Peyer's patch (tissue), 4 donors: Measurements from ENCODE around the gene MRPL58. TPM values are rescaled to one million over a fixed set of nuclear protein-coding genes. Genes with fewer than 3 reads are reported as not detected.
A peak's percentile ranks its signal among the peaks of the same experiment; 100 is the strongest.

Source experiments
- DNase-seq, 3 donors: peaks; one replicate each; pipeline ENCODE4 v3.0.0-alpha.2; 2017 to 2019
- H3K27ac ChIP-seq, 4 donors: fragments of 200-600 bp; sonication (generic); one replicate each; pipeline ENCODE4 v1.5.1; 2016 to 2019
- H3K27me3 ChIP-seq, 2 donors: fragments of 200-600 bp; sonication (generic); one replicate each; pipeline ENCODE4 v1.5.1; 2019
- H3K36me3 ChIP-seq, 3 donors: fragments of 200-600 bp; sonication (generic); one replicate each; pipeline ENCODE4 v1.5.1; 2016 to 2019
- H3K4me1 ChIP-seq, 4 donors: fragments of 200-600 bp; sonication (generic); one replicate each; pipeline ENCODE4 v1.5.1; 2016 to 2019
- H3K4me3 ChIP-seq, 4 donors: fragments of 200-600 bp; sonication (generic); 1 replicate in 3 of 4; 2 replicates in 1 of 4; pipeline ENCODE4 v1.5.1; 2016 to 2019; ENCODE audit warnings: mild to moderate bottlenecking in 1 of 4
- H3K9me3 ChIP-seq, 4 donors: fragments of 200-600 bp; sonication (generic); one replicate each; pipeline ENCODE4 v1.5.1; 2016 to 2019; ENCODE audit warnings: mild to moderate bottlenecking in 1 of 4
- CTCF ChIP-seq, 6 experiments: fragments of 450-650 bp in 4 of 6; fragments of 200-600 bp in 2 of 6; sonication (generic) in 1 of 6; IDR thresholded peaks; one replicate each; pipeline ENCODE4 v1.5.1; 2017 to 2019; ENCODE audit warnings: antibody characterized with exemption in 6 of 6, mild to moderate bottlenecking in 3 of 6, moderate library complexity in 1 of 6
- POLR2A ChIP-seq, 2 donors: fragments of 450-650 bp; IDR thresholded peaks; one replicate each; pipeline ENCODE4 v1.5.1; 2017; ENCODE audit warnings: antibody characterized with exemption in 2 of 2, mild to moderate bottlenecking in 2 of 2, moderate library complexity in 2 of 2
- total RNA-seq, 4 donors: library from RNA; depleted of rRNA; stranded (reverse); fragments of >200 nt; gene quantifications; one replicate each; pipeline ENCODE4 v1.1.0, GENCODE V29; 2016

MRPL58 gene
- total RNA-seq, 4 donors from 2014 or later, result 17.3 to 42.7 (median 32.2) TPM

DNA sequence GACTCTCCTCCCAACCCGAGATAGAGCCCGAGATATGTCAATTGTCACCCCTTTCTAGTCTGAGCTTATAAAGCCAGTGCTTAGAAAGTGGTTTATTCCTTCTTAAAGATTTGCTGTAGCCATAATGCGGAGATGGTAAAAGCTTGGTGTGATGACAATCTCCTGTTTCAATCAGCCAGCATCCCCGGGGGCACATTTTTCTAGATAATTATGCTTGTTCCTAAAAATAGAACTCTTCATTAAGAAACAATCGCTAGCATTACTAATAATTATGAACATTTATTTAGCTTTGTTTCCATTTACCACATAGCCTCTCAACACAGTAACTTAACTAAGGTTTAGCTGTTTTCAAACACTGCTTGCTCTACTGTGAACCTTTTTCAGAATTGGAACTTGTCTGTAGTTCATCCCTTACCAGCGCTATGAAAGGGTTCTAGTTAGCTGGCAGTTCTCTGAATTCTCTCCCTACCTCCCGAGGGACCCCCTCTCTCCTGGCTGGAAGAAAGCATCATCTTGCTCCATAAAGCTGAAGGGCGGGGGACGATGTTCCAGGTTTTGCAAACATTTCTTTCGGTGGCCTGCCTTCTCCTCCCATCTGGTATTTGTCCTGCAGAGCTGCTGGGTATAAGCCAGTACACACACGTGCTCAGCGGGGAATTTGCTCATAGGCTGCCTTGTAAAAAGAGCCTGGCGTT is 922 bp upstream of the MRPL58 start:
- H3K4me1 ChIP-seq, result peaks cover 0 to 23% (median 7%) of the 10 kb centered on the region in 4 donors
- DNase-seq, result peak; percentile 18 to 61 (median 53)
- TF ChIP-seq POLR2A (IDR thresholded peaks at IDR 0.05) (no peak), CTCF (IDR thresholded peaks at IDR 0.05) (no peak)
- no peaks in the 10 kb centered on the region for H3K9me3 ChIP-seq
- peak overlapping the region; percentile 59 to 88 (median 80) for H3K27ac ChIP-seq
- H3K27me3 ChIP-seq, result no peaks in the 10 kb centered on the region
- H3K4me3 ChIP-seq, result peak overlapping the region in 2 of 4 donors; percentile 92 to 94
- H3K36me3 ChIP-seq, result peaks cover 0 to 2% (median 0%) of the 10 kb centered on the region in 3 donors

GRCh38 chr17:75012096-75012345 is 449 bp upstream of the MRPL58 start:
- H3K36me3 ChIP-seq, result peaks cover 0 to 7% (median 0%) of the 10 kb centered on the region in 3 donors
- no peaks in the 10 kb centered on the region for H3K9me3 ChIP-seq
- DNase-seq, result no peak
- TF ChIP-seq POLR2A (IDR thresholded peaks at IDR 0.05) (no peak), CTCF (IDR thresholded peaks at IDR 0.05) (no peak)
- peaks cover 0 to 23% (median 7%) of the 10 kb centered on the region in 4 donors for H3K4me1 ChIP-seq
- H3K27me3 ChIP-seq, result no peaks in the 10 kb centered on the region
- peak overlapping the region; percentile 59 to 88 (median 80) for H3K27ac ChIP-seq
- peak overlapping the region; percentile 82 to 94 (median 88) for H3K4me3 ChIP-seq

GRCh38 chr17:75013092-75013559 is 656 bp downstream of the MRPL58 start:
- Histone ChIP-seq H3K27ac (peak overlapping the region; percentile 59 to 88 (median 80)), H3K9me3 (no peaks in the 10 kb centered on the region), H3K4me1 (peaks cover 0 to 23% (median 7%) of the 10 kb centered on the region in 4 donors), H3K36me3 (peaks cover 0 to 13% (median 0%) of the 10 kb centered on the region in 3 donors), H3K27me3 (no peaks in the 10 kb centered on the region), H3K4me3 (peak overlapping the region; percentile 82 to 94 (median 88))
- no peak for DNase-seq
- TF ChIP-seq POLR2A (IDR thresholded peaks at IDR 0.05), result no peak
- TF ChIP-seq CTCF (IDR thresholded peaks at IDR 0.05), result no peak

DNA sequence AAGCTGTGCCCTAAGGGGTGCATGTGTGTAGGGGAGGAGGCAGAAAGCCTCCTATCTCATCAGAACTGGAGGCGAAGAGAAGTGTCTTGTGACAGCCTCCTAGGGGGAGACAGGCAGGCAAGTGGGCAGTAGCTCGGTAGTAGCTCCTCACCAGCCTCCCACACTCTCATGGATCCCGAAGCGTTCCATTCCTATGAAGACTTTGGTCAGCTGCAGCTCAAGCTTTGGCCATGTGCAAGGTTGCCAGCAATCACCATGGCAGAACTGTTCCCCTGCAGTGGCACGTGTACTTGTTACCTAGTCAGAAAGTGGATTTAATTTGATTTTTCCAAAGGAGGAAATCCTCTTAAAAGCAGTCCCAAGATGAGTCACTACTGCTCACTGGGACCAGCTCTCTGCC is 6.7 kb downstream of the MRPL58 start:
- DNase-seq, result no peak
- no peaks in the 10 kb centered on the region for H3K27me3 ChIP-seq
- no peak overlapping the region for H3K27ac ChIP-seq
- peaks cover 0 to 53% (median 0%) of the 10 kb centered on the region in 3 donors for H3K36me3 ChIP-seq
- no peaks in the 10 kb centered on the region for H3K9me3 ChIP-seq
- no peak overlapping the region for H3K4me3 ChIP-seq
- no peaks in the 10 kb centered on the region for H3K4me1 ChIP-seq
- TF ChIP-seq CTCF (IDR thresholded peaks at IDR 0.05), result no peak

GRCh38 chr17:75019710-75020109 is 7.2 kb downstream of the MRPL58 start:
- H3K36me3 ChIP-seq, result peaks cover 0 to 53% (median 0%) of the 10 kb centered on the region in 3 donors

More at GRCh38 chr17:75019710-75020109, 7.2 kb downstream of the MRPL58 start:
- no peaks in the 10 kb centered on the region for H3K27me3 ChIP-seq
- TF ChIP-seq POLR2A (IDR thresholded peaks at IDR 0.05) (no peak), CTCF (IDR thresholded peaks at IDR 0.05) (no peak)
- H3K4me1 ChIP-seq, result no peaks in the 10 kb centered on the region
- DNase-seq, result no peak
- H3K27ac ChIP-seq, result no peak overlapping the region
- no peaks in the 10 kb centered on the region for H3K9me3 ChIP-seq
- no peak overlapping the region for H3K4me3 ChIP-seq
